Measurements from ENCODE around the gene PTGDS.

The PTGDS gene

DNA sequence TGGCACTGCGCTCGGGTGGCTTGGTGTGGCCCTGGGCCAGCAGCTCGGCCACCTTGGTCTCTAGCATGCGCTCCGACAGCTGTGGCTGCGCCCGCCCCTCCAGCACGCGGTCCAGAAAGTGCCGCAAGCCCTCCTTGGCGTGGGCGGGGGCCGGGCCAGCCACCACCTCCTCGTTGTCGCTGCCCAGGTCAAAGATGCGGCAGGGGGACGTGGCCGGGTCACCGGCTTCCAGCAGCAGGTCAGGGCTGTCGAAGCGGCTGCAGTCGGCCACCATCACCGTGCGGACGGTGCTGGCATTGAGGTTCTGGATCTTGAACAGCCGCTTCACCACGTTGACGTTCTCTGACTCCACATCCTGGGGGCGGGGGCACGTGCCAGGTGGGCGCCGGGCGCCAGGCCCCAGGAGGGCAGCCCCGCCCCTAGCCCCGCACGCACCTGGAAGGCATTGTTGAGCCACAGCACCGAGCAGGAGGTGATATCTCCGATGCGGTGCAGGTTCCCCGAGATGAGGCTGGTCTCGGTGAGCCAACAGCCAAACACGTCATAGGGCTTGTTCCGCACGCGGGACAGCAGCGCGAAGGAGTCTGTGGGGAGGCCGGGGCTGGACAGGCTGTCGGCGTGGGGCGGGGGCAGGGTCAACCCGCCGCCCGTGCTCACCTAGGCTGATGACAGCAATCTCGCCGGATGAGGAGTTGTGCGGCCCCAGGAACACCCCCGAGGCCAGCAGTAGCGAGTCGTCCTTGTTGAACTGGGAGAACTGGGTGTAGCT, 35.0 kb upstream of the PTGDS start:
- no peak for TF ChIP-seq OSR1 (CRISPR knock-in tag; IDR thresholded peaks at IDR 0.05)
- TF ChIP-seq ZFP3 (CRISPR knock-in tag; IDR thresholded peaks at IDR 0.05), result no peak
- TF ChIP-seq ZNF70 (CRISPR knock-in tag; IDR thresholded peaks at IDR 0.05), result no peak
- TF ChIP-seq, protein P1, sequence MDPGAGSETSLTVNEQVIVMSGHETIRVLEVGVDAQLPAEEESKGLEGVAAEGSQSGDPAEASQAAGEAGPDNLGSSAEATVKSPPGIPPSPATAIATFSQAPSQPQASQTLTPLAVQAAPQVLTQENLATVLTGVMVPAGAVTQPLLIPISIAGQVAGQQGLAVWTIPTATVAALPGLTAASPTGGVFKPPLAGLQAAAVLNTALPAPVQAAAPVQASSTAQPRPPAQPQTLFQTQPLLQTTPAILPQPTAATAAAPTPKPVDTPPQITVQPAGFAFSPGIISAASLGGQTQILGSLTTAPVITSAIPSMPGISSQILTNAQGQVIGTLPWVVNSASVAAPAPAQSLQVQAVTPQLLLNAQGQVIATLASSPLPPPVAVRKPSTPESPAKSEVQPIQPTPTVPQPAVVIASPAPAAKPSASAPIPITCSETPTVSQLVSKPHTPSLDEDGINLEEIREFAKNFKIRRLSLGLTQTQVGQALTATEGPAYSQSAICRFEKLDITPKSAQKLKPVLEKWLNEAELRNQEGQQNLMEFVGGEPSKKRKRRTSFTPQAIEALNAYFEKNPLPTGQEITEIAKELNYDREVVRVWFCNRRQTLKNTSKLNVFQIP (CRISPR knock-in tag; IDR thresholded peaks at IDR 0.05; ENCODE audit: borderline replicate concordance, low read depth), result no peak
- TF ChIP-seq, protein P2, sequence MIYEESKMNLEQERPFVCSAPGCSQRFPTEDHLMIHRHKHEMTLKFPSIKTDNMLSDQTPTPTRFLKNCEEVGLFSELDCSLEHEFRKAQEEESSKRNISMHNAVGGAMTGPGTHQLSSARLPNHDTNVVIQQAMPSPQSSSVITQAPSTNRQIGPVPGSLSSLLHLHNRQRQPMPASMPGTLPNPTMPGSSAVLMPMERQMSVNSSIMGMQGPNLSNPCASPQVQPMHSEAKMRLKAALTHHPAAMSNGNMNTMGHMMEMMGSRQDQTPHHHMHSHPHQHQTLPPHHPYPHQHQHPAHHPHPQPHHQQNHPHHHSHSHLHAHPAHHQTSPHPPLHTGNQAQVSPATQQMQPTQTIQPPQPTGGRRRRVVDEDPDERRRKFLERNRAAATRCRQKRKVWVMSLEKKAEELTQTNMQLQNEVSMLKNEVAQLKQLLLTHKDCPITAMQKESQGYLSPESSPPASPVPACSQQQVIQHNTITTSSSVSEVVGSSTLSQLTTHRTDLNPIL (CRISPR knock-in tag; IDR thresholded peaks at IDR 0.05; ENCODE audit: low read depth), result no peak
- no peak for ATAC-seq

DNA sequence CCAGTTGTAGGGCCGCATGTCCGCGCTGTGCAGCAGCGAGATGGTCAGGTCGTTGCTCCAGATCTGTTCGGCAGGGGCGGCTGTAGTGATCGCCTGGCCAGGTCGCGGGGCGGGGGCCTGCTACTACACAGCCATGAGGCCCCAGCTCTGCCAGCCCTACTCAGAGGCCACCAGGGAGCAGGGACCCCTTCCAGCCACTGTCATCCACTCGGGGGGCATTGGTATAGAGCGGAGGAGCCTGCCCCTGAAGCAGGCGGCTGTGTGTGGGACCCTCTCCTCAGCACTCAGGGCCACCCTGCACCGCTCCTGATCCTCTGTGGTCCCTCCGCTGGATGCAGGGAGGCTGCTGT, 34.4 kb upstream of the PTGDS start:
- no peak for ATAC-seq
- TF ChIP-seq ISL1 (CRISPR knock-in tag; IDR thresholded peaks at IDR 0.05), result no peak
- no peak for TF ChIP-seq SNAI2 (CRISPR knock-in tag; IDR thresholded peaks at IDR 0.05)
- TF ChIP-seq BACH2 (CRISPR knock-in tag; IDR thresholded peaks at IDR 0.05; ENCODE audit: borderline replicate concordance), result no peak
- TF ChIP-seq PPARA (CRISPR knock-in tag; IDR thresholded peaks at IDR 0.05; ENCODE audit: borderline replicate concordance), result no peak
- no peak for TF ChIP-seq ZNF565 (CRISPR knock-in tag; conservative IDR thresholded peaks at IDR 0.05; ENCODE audit: low read depth)
- no peak for TF ChIP-seq RARB (CRISPR knock-in tag; IDR thresholded peaks at IDR 0.05)
- no peak for TF ChIP-seq OSR1 (CRISPR knock-in tag; IDR thresholded peaks at IDR 0.05)
- no peak for TF ChIP-seq ZNF70 (CRISPR knock-in tag; IDR thresholded peaks at IDR 0.05)
- no peak for TF ChIP-seq ZNF8 (CRISPR knock-in tag; IDR thresholded peaks at IDR 0.05)
- TF ChIP-seq, protein P3, sequence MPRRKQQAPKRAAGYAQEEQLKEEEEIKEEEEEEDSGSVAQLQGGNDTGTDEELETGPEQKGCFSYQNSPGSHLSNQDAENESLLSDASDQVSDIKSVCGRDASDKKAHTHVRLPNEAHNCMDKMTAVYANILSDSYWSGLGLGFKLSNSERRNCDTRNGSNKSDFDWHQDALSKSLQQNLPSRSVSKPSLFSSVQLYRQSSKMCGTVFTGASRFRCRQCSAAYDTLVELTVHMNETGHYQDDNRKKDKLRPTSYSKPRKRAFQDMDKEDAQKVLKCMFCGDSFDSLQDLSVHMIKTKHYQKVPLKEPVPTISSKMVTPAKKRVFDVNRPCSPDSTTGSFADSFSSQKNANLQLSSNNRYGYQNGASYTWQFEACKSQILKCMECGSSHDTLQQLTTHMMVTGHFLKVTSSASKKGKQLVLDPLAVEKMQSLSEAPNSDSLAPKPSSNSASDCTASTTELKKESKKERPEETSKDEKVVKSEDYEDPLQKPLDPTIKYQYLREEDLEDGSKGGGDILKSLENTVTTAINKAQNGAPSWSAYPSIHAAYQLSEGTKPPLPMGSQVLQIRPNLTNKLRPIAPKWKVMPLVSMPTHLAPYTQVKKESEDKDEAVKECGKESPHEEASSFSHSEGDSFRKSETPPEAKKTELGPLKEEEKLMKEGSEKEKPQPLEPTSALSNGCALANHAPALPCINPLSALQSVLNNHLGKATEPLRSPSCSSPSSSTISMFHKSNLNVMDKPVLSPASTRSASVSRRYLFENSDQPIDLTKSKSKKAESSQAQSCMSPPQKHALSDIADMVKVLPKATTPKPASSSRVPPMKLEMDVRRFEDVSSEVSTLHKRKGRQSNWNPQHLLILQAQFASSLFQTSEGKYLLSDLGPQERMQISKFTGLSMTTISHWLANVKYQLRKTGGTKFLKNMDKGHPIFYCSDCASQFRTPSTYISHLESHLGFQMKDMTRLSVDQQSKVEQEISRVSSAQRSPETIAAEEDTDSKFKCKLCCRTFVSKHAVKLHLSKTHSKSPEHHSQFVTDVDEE (CRISPR knock-in tag; IDR thresholded peaks at IDR 0.05), result no peak
- TF ChIP-seq, protein P1 (CRISPR knock-in tag; IDR thresholded peaks at IDR 0.05; ENCODE audit: borderline replicate concordance, low read depth), result no peak
- TF ChIP-seq, protein P2 (CRISPR knock-in tag; IDR thresholded peaks at IDR 0.05; ENCODE audit: low read depth), result no peak
- no peak for TF ChIP-seq GLIS3 (CRISPR knock-in tag; IDR thresholded peaks at IDR 0.05)
- no peak for TF ChIP-seq ZFP3 (CRISPR knock-in tag; IDR thresholded peaks at IDR 0.05)
- TF ChIP-seq ZFP30 (CRISPR knock-in tag; IDR thresholded peaks at IDR 0.05), result no peak
- TF ChIP-seq, protein P4, sequence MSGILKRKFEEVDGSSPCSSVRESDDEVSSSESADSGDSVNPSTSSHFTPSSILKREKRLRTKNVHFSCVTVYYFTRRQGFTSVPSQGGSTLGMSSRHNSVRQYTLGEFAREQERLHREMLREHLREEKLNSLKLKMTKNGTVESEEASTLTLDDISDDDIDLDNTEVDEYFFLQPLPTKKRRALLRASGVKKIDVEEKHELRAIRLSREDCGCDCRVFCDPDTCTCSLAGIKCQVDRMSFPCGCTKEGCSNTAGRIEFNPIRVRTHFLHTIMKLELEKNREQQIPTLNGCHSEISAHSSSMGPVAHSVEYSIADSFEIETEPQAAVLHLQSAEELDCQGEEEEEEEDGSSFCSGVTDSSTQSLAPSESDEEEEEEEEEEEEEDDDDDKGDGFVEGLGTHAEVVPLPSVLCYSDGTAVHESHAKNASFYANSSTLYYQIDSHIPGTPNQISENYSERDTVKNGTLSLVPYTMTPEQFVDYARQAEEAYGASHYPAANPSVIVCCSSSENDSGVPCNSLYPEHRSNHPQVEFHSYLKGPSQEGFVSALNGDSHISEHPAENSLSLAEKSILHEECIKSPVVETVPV (CRISPR knock-in tag; IDR thresholded peaks at IDR 0.05), result no peak
- no peak for TF ChIP-seq ARNTL (CRISPR knock-in tag; IDR thresholded peaks at IDR 0.05; ENCODE audit: borderline replicate concordance, low read depth)
- TF ChIP-seq TCF4 (CRISPR knock-in tag; IDR thresholded peaks at IDR 0.05; ENCODE audit: borderline replicate concordance), result no peak

All from SK-N-SH treated with all-trans-retinoic acid at 6 μM for 48 hours (cell line).